Choroid plexus epithelial cell (primary cell): ENCODE data around the gene ABLIM2.

ENCODE experiments used
- DNase-seq: peaks from one replicate; pipeline ENCODE4 v3.0.0-alpha.2; 2010; ENCODE audit warnings: low read depth
- H3K4me3 ChIP-seq: 2 replicates; pipeline ENCODE4 v1.5.1; 2011; ENCODE audit warnings: low read depth, mild to moderate bottlenecking, control low read depth, low read length, moderate library complexity
- CTCF ChIP-seq: conservative IDR thresholded peaks from 2 replicates; pipeline ENCODE4 v1.5.1; 2011; ENCODE audit warnings: low read depth, mild to moderate bottlenecking, control low read depth, inconsistent platforms, low read length, moderate library complexity

The ABLIM2 gene

GRCh38 chr4:8168232-8168631 is 9.6 kb upstream of the ABLIM2 start:
- H3K4me3 ChIP-seq = no peak overlapping the region
- no peak for DNase-seq
- peak; percentile 59 for TF ChIP-seq CTCF

- no peak overlapping the region for H3K4me3 ChIP-seq
- TF ChIP-seq CTCF = no peak
- peak; percentile 39 for DNase-seq
These were observed 9.2 kb upstream of the ABLIM2 start for GRCh38 chr4:8167815-8168214.

GRCh38 chr4:8167291-8167690 is 8.7 kb upstream of the ABLIM2 start:
- H3K4me3 ChIP-seq = no peak overlapping the region
- no peak for TF ChIP-seq CTCF
- no peak for DNase-seq

GRCh38 chr4:8165374-8165896 is 6.8 kb upstream of the ABLIM2 start:
- DNase-seq = no peak
- no peak overlapping the region for H3K4me3 ChIP-seq
- TF ChIP-seq CTCF = no peak

GRCh38 chr4:8164687-8165086 is 6.1 kb upstream of the ABLIM2 start:
- TF ChIP-seq CTCF = no peak
- no peak overlapping the region for H3K4me3 ChIP-seq
- no peak for DNase-seq

- no peak overlapping the region for H3K4me3 ChIP-seq
- TF ChIP-seq CTCF = no peak
- DNase-seq = no peak
These were observed 5.6 kb upstream of the ABLIM2 start for GRCh38 chr4:8164194-8164565.

GRCh38 chr4:8163436-8164193 is 5.0 kb upstream of the ABLIM2 start:
- TF ChIP-seq CTCF = no peak
- no peak for DNase-seq
- H3K4me3 ChIP-seq = no peak overlapping the region
